NCI-H460 (cell line): ENCODE data around the gene DAND5. TPM values are rescaled to one million over a fixed set of nuclear protein-coding genes. Genes with fewer than 3 reads are reported as not detected.

Source experiments
- DNase-seq: peaks from one replicate; pipeline ENCODE4 v3.0.0-alpha.2; 2016; ENCODE audit warnings: low read depth; ENCODE audit errors: extremely low read depth
- total RNA-seq: library from RNA; depleted of rRNA; stranded (reverse); fragments of >200 nt; shearing (Covaris generic); gene quantifications from 2 replicates; pipeline ENCODE4 v1.2.3, GENCODE V29; 2014

Gene DAND5
- total RNA-seq, 1 experiment from 2014 or later, result not detected

DNA sequence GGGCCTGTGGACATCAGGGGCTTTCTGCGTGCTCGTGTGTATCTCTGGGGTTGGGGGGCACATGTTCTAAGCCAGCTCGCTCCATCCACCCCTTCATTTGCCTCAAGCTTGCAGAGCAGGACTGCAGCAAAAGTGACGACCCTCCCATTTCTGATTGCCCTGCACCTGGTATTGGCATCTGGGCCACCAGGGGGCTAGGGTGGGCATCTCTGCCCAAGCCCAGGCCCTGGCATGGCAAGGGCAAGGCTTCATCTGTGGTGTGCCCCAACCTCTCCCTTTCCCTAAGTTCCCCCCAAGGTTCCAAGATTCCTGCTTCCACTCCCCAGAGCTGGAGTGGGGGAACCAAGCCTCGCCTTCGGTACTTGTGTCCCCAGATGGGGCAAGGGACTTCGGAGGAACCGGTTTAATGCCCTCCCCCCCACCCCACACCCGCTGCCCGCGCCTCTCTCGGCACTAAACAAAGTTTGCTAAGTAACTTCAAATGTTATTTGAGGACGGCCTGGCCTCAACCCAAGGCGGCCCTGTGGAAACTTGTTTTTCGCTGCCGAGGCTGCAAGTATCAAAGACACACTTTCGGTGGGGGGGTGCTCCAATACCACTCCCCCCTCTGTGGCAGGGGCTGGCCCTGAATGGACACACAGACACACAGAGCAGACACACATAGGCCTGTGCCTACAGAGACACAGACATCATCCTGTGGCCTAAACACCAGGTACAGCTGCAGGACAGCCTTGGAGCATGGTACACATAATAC lies 38.1 kb downstream of the DAND5 start:
- no peak for DNase-seq

DNA sequence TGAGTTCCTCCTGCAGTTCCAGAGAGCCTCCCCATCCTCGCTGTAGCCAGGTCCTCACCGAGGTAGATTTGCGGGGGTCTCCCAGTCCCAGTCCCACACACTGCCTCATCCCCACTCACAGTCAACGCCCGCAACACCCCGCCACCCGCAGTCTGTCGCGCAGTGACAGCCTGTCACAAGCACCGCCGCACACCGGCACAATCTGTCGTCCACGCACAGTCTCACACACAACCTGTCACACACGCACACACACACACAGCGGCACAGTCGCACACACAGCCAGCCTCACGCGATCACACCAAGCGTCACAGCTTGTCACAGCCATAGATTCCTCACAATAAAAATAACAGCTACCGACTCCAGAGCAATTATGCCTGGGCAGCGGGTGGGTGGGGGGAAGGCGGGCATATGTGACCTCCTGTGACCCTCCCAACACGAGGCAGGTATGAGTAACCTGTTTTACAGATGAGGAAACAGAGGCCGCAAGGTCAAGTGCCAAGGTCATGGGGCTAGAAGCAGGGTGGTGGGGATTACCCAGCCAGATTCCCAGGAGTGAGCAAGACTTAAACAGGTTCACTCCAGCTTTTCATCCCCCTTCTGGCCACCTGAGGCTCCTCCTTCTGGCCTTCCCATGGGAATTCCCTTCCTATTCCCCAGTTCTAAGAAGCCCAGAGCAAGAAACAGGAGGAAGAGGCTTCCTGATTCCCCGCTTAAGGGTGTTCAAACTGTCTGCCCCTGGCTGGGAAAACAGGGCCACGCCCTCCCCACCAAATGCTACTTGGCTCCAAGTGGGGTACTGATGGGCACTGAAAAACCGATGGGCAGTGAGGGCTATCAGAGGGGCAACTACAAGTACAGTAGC lies 39.8 kb downstream of the DAND5 start:
- DNase-seq, result no peak

- no peak for DNase-seq
These were observed 40.9 kb downstream of the DAND5 start for GRCh38 chr19:13010038-13010991.

GRCh38 chr19:13010992-13011652 lies 41.7 kb downstream of the DAND5 start:
- no peak for DNase-seq

DNA sequence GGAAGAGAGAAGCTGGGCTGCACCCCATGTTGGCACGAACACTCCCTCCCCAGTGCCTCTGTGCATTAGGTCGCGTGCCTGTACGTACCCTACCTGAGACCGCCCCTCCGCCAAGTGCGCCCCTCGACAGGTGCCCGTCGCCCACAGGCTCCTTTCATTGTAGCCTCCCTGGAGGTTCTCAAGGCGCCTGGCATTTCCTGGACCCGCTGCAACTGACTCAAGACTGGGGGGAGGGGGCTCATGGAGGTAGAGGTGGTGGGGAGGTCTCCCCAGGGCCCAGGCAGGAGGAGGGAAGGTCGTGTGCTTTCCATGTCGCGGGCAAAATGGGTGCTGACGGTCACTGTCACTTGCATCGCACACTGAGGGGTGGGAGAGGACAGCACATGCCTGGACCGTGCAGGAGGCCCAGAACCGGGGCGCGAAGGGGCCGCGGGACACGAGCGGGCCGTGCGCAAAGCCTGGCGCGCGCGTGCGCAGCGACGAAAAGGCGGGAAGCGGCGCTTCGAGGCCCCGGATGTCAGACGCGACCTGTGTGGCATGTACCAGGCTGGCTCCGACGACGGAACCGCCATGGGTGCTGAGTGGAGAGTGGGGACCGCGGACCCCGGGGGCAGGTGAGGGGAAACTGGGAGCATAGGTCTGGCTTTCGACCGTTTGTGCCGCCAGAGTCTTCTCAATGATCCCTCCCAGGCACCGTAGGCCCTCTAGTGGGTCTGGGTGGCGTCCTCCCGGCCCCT lies 42.4 kb downstream of the DAND5 start:
- DNase-seq, result no peak

GRCh38 chr19:13012390-13012689 lies 43.0 kb downstream of the DAND5 start:
- no peak for DNase-seq

DNA sequence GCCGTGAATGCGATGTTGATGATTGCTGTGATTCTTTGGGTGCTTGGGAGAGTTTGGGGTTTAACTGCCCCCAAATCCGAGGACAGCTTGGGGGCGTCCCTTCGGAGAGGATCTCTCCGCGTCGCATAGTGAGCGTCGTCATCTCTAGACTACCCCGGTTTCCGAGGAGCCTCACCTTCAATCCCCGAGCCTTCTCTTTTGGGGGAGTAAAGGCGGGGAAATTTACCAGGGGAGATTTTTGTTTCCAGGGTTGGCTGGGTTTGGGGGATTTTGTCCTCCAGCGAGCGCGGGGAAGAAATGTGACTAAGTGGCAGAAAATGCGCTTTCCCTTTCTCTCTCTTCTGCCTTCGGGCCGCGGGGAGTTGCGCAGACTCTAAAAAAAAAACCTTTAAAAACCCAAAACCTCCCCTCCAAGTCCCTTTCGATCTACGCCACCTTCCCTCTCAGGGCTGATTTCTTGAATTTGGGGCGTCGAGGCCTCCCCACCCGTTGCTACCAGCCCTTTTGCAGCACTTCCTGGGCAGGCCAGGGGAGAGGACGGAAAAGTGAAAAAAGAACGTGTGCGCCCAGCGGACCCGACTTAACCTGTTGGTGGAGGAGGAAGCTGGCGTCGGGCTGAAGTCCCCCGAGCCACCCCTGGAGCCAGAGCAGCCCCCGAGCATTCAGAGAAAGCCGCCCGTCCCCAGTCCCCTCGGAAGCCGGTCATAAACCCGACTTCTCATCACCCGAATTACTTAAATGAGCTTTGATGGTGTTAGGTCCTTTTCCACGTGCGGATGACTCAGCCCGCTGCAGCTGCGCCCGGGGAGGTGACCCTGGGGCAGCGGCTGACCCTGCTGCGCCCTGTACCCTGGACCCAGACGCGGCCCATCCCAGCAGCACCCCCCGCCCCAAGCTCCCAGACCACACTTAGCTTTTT lies 43.6 kb downstream of the DAND5 start:
- no peak for DNase-seq

- DNase-seq, result no peak
These were observed 44.3 kb downstream of the DAND5 start for GRCh38 chr19:13013649-13014048.

DNA sequence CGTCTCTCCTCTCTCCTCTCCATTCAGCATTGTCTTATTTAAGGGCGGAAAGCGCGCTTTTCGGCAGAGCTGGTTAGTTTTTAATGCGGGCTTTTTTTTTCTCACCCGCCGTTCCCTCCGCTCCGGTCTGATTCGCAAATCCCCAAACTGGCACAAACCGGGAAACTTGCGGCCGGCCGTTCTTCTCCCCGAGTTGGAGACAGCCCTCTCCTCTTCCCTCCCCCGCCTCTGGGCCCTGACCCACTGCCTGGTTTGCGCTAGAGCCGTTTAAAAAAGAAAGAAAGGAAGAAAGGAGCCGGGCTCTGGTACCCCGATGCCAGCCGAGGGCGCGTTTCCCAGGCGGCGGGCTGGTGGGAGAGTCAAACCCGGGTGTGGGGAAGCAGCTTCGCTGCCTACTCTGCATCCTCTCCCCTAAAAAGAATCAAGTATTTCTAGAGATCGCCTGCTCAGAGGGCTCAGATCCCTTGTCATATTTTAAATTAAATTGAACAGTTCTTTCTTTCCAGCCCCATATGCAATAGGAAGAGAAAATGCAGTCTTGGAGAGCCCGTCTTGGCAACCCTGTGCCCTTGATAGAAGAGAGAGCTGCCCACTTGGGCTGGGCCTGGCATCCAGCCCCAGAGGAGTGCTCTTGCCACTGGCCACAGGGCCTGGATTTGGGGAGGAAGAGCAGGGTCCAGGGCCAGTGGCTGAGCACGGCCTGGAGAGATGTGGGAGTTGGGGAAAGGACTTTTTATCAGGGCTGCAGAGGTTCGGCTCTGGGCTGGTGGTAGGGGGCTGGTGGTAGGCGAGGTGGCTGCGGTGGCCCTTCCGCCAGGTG lies 44.9 kb downstream of the DAND5 start:
- no peak for DNase-seq

DNA sequence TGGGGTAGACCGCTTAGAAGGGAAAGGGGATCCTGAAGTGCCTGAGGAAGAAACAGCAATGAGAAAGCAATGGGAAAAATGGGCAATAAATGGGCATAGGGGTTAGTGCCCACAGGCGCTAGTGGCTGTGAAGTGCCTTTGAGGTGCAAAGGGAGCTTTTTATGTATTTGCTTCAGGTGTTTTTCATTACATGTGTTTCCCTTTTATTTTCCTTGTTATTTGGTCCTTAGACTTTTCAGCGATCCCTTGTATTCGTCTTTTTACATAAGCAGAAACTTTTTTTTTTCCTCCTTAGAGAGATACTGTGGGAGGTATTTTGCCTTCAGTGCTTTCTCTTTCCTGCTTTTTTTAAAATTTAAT lies 45.5 kb downstream of the DAND5 start:
- DNase-seq, result no peak

GRCh38 chr19:13015361-13016223 lies 46.2 kb downstream of the DAND5 start:
- DNase-seq, result no peak

DNA sequence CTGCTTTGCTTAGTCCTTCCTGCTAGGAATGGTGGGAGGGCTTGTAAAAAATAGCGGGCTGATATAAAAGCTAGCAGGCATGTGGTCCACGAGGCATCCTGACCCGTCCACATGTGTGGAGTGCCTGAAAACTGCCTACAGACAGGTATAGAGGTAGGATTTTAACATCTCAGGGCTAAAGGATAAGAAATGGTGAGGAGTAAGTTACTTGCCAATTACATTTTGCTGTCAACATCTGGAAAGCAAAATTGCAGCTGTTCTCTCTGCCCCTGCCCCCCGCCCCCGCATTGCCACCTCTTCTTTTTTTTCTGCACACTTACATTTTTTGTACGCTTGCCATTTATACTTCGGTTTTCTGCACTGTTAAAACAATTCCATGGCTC lies 46.9 kb downstream of the DAND5 start:
- no peak for DNase-seq

DNA sequence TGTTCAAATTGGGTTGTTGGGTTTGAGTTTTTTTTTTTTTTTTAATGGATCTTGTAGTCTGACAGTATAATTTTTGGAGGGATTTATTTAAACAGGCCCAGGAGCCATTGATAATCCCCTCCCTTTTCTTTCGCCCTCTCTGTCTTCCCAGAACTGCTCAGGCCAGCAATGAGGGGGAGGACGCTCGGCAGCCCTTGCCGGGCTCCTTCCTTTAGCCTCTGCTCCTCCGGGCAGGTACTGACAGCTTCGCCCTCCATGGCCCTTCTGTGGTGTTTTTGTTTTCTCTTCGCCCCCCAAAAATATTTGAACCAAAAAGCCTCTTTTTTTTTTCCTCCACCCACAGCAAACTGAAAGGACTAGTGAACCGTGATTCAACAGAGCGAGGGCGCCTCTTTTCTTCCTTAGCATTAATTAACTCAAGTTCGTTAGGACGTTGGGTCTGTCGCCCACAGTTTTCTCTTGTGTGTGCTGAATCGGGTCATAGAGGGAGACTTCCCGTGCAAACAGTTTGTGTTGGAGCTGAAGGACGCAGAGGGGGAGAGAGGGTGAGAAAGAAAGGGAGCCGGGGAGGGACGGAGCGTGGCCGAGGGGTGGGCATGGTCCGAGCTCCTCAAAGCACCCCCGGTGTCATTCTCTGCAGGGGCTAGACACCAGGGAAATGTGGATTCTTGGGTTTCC lies 47.4 kb downstream of the DAND5 start:
- DNase-seq, result no peak

- DNase-seq, result no peak
These were observed 48.1 kb downstream of the DAND5 start for GRCh38 chr19:13017306-13018034.

DNA sequence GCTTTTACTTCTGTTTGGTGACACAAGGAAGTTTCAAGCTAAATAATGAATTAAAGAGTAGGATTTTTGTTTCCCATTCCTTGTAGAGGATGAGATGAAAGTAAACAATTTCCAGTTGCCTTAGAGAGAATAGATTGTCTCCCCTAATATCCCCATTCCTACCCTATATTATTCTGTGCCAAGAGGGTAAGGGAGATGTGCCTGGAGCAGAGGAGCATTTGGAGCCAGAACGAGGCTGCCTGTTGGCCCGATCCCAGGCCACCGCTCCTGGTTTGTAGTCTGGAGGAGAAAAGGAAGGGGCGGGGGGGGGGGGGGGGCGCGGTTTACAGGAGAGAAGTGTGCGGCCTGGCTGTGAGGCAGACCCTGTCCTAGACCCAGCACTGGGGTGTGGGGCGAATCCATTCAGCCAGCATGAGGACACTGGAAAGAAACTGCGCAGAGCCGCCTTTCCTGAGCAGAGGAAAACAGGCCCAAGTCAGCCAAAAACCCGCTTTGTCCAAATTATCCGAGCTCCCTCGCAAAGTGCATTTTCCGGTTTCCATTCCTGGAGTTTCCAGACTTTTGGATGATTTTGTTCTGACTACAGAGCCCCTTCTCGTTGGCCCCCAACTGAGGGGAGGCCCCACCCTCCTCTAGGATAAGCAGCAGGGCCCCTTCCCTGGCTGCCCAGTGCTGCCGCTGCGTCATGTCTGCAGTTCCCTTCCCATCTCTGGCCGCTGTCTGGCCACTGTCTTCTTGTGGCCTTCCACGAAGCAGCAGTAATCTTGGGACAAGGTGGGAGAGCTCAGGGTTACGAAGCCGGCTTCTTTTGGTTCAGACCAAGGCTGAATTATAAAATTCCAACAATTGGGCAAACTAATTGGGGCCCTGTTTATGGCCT lies 48.9 kb downstream of the DAND5 start:
- DNase-seq, result no peak
